Fibroblast of the conjunctiva (primary cell): ENCODE data around the gene GPR161.

Source experiments
- DNase-seq: peaks from one replicate; pipeline ENCODE4 v3.0.0-alpha.2; 2010; ENCODE audit warnings: low read depth

The GPR161 gene

DNA sequence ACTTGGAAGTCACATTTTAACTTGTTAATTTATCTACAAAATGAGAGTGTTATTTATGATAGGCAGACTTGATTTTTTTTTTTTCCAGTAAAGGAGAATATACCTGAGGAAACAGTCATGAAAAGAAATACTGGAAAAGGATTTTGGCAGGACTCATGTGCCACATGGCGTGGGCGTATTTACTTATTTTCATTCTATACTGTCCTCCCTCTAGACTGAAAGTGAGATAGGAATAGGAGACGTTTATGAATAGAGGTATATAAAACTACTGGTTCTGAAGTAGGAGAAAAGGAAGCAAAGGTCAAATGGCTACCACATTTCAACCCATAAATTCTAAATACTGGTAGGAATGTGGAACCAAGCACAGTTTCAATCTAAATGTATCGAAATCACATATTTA lies 105.1 kb downstream of the GPR161 start:
- no peak for DNase-seq

DNA sequence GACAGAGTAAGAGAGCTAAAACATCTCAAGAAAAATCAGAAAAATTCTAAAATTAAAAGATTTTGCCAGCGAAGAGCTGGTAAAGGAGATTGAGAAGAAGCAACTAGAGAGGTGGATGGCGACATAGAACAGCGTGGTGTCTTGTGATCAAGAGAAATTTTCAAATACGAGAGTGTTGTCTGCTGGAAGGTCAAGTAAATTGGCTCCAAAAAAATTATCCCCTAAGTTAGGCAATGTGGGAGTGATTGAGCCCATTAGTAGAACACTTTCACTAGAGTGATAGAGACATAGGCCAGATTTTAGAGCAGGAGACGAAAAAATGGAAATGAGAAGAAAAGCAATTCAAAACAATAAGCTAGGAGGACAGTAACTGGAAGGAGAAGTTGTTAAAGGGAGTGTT lies 105.5 kb downstream of the GPR161 start:
- DNase-seq = no peak
